Fibroblast of pulmonary artery (primary cell): Measurements from ENCODE around the gene CHMP1B.

ENCODE experiments used
- DNase-seq: peaks from one replicate; pipeline ENCODE4 v3.0.0-alpha.2; 2010; ENCODE audit warnings: low read depth
- H3K4me3 ChIP-seq: replicated peaks from 2 replicates; pipeline ENCODE4 v1.5.1; 2011; ENCODE audit warnings: low read depth, mild to moderate bottlenecking, control low read depth, low read length, moderate library complexity
- TF ChIP-seq, protein P1 (sequence below): IDR thresholded peaks from 2 replicates; pipeline ENCODE4 v1.5.1; 2011; ENCODE audit warnings: mild to moderate bottlenecking, control low read depth, low read length, inconsistent platforms; ENCODE audit errors: missing control alignments

The CHMP1B gene, protein sequence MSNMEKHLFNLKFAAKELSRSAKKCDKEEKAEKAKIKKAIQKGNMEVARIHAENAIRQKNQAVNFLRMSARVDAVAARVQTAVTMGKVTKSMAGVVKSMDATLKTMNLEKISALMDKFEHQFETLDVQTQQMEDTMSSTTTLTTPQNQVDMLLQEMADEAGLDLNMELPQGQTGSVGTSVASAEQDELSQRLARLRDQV

DNA sequence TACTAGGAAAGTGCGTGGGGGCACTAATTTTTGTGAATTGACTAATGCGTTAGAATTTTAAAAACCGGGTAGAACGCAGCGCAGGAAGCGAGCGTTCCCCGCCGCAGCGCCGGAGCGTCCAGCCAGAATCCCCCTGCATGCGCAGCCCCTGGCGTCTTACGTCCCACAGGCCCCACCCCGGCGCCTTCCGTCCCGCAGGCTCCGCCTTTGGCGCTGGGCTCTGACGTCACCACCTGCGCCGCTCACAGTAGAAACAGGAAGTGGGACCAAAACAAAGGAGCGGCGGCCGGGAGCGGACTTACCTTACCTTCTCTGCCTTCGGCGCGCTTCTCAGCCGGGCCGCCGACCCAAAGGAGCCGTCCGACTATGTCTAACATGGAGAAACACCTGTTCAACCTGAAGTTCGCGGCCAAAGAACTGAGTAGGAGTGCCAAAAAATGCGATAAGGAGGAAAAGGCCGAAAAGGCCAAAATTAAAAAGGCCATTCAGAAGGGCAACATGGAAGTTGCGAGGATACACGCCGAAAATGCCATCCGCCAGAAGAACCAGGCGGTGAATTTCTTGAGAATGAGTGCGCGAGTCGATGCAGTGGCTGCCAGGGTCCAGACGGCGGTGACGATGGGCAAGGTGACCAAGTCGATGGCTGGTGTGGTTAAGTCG is at the start of gene CHMP1B:
TSS of gene CHMP1B (plus strand) at position 268 of the 660 bp plus-strand sequence. CDS start at position 367, 99 bp downstream.
- peak; percentile 98 for DNase-seq
- TF ChIP-seq, protein P1, sequence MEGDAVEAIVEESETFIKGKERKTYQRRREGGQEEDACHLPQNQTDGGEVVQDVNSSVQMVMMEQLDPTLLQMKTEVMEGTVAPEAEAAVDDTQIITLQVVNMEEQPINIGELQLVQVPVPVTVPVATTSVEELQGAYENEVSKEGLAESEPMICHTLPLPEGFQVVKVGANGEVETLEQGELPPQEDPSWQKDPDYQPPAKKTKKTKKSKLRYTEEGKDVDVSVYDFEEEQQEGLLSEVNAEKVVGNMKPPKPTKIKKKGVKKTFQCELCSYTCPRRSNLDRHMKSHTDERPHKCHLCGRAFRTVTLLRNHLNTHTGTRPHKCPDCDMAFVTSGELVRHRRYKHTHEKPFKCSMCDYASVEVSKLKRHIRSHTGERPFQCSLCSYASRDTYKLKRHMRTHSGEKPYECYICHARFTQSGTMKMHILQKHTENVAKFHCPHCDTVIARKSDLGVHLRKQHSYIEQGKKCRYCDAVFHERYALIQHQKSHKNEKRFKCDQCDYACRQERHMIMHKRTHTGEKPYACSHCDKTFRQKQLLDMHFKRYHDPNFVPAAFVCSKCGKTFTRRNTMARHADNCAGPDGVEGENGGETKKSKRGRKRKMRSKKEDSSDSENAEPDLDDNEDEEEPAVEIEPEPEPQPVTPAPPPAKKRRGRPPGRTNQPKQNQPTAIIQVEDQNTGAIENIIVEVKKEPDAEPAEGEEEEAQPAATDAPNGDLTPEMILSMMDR: no peak
- H3K4me3 ChIP-seq: peak within 1 kb of the TSS; percentile 100

DNA sequence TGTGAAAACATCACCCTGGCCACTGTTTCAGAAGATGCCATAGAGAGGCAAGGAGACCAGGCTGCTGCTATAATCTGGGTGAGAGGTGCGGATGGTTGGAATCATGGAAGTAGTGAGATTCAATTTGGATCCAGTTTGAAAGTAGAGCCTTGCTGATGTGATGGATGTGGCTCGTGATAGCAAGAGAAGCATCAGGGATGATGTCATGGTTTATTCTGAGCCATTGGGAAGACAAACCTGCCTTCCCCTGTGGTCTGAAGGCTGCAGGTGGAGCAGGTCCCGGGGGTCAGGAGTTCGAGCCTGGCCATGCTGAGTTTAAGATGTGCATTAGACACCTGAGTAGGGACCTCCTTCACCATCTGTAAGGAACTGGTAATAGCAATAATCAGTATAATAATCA is 49.6 kb upstream of the CHMP1B start:
- H3K4me3 ChIP-seq: no peak overlapping the region
- TF ChIP-seq, protein P1: no peak
- no peak for DNase-seq

DNA sequence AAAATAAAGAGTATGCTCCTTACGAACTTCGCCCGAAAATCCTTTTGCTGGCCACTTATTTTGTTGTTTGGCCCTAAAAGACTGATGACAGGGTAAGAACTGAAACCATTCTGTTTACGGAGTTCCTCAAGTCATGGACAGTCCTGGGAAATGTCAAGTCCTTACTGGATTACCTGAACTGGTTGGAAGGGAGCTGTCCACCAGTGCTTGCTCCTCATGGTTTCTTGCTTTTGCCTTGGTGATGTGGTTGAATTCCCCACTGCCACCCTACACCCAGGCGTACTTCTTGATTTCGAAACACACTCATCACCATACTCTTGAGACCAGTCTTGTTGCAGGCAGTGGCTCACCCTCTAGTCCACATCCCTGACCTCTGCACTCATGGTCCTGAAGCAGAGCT is 49.1 kb upstream of the CHMP1B start:
- no peak overlapping the region for H3K4me3 ChIP-seq
- TF ChIP-seq, protein P1: no peak
- no peak for DNase-seq

DNA sequence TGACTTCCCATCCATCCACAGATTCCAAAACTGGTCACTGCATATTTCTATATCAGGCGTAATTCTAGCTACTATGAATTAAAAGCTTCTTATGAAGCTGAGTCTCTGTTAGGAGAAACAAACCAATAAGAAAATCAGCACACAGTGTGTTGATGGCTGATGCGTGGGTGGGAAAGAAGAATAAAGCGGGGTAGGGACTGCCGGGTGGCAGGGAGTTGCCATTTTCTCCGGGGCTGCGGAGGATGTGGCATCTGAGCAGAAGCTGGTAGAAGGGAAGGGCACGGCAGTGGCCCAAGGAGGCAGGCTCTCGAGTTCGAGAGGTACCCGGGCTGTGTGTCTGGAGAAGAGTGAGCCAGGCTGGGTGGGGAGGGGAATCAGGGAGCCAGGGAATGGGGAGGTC is 48.6 kb upstream of the CHMP1B start:
- H3K4me3 ChIP-seq: no peak overlapping the region
- DNase-seq: no peak
- TF ChIP-seq, protein P1: no peak

DNA sequence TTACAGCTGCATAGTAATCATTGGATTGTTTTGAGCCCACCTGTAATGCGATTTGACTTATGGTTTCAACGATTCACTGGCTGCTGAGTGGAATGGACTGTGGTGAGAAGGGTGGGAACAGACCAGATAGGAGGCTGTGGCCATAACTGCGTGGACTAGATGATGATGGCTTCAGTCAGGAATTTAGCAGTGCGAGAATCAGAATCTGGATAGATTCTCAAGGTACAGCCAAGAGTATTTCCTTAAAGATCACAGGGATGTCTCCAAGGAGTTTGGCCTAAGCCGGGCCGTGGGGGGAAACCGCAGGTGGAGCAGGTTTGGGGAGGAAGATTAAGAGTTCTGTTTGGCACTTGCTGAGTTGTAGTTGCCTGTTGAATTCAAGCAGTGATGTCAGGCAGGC is 44.0 kb upstream of the CHMP1B start:
- TF ChIP-seq, protein P1: no peak
- no peak for DNase-seq

DNA sequence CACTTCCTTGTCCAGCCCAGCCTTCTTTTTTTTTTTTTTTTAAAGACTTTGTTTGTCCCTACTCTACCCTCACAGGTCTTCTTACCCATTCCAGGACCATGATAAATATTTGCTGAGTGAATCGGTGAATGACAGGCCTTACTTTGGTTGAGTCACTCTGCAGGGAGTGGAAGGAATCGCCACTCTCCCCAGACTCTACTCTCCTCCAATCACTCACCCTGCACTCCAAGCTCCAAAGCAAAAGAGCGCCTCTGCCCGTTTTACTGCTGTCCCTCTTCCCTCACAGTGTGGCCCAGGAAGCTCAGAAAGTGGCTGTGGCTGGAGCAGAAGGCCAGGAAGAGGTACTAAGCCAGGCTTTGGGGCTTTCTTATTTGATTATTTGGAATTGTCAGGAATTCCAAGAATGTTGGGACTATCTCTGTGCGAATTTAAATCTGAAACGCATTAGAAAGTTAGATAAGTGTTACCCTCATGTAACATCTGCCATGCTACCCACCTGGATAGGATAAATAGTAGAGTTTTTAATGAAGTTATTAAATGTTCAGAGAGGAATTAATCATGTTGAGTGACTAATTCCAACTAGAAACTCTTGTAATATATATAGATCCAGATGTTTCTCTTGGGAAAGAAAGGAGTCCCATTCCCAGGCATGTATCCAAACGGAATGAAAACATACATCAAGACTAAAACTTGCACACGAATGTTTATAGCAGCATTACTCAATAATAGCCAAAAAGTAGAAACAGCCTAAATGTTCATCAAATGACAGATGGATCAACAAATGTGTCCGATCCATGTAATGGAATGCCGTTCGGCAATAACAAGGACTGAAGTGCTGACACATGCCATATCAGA is 43.0 kb upstream of the CHMP1B start:
- no peak overlapping the region for H3K4me3 ChIP-seq
- TF ChIP-seq, protein P1: no peak
- DNase-seq: peak; percentile 7

More for the DNA sequence above, 44.0 kb upstream of the CHMP1B start:
- H3K4me3 ChIP-seq: no peak overlapping the region
